ENCODE measurements around the gene TMEM179B. TPM values are rescaled to one million over a fixed set of nuclear protein-coding genes. Genes with fewer than 3 reads are reported as not detected.

TMEM179B gene
- total RNA-seq, 1 donor from 2014 or later, result 16.2 TPM

DNA sequence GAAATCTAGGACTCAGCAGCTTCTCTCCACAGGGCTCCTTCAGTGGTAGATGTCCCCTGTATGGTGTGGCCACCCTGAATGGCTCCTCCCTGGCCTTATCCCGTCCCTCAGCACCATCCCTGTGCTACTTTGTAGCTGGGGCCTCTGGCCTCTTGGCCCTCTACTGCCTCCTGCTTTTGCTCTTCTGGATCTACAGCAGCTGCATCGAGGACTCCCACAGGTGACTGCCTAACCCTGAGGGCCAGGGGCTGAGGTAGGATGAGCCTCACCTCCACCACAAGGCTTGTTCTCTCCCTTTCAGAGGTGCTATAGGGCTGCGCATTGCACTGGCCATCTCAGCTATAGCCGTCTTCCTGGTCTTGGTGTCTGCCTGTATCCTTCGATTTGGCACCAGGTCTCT, 1.8 kb downstream of the TMEM179B start:
- peak overlapping the region in 2 of 3 donors; percentile 13 to 15 for H3K4me3 ChIP-seq (ENCODE audit: low read length in 3 of 3)
- no peaks in the 10 kb centered on the region for H3K9me3 ChIP-seq (ENCODE audit: control insufficient read depth in 3 of 3, low read length in 3 of 3)
- H3K36me3 ChIP-seq (ENCODE audit: control insufficient read depth in 3 of 3, insufficient read depth in 3 of 3, low read length in 3 of 3), result peaks cover 25 to 32% (median 29%) of the 10 kb centered on the region in 3 donors
- peak overlapping the region in 1 of 3 donors; percentile 45 for H3K9ac ChIP-seq (ENCODE audit: low read depth in 1 of 3, low read length in 3 of 3)
- no peak overlapping the region for H3K27ac ChIP-seq (ENCODE audit: low read depth, low read length)
- no peaks in the 10 kb centered on the region for H3K27me3 ChIP-seq (ENCODE audit: control insufficient read depth in 3 of 3, insufficient read depth in 3 of 3, low read length in 3 of 3)
- H3K4me1 ChIP-seq (ENCODE audit: control insufficient read depth in 3 of 3, insufficient read depth in 3 of 3, low read length in 3 of 3), result peaks cover 38 to 64% (median 44%) of the 10 kb centered on the region in 3 donors

DNA sequence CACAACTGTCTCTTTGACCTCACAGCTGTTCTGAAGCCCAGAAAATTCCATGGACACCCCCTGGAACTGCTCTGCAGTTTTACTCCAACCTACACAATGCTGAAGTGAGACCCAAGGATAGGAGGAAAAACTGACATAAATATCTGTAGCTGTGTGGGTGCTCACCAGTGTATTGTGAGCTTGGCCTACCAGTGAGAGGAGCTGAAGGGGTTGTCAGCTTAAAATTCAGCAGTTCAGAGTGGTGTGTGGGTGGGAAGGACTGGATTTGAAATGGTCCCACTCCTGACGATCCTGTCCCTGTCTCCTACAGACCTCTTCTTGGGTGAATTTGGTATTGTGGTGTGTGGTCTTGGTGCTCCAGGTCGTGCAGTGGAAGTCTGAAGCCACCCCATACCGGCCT, 2.4 kb downstream of the TMEM179B start:
- Histone ChIP-seq H3K4me1 (ENCODE audit: control insufficient read depth in 3 of 3, insufficient read depth in 3 of 3, low read length in 3 of 3) (peaks cover 38 to 64% (median 44%) of the 10 kb centered on the region in 3 donors), H3K9me3 (ENCODE audit: control insufficient read depth in 3 of 3, low read length in 3 of 3) (no peaks in the 10 kb centered on the region), H3K27ac (ENCODE audit: low read depth, low read length) (no peak overlapping the region), H3K9ac (ENCODE audit: low read depth in 1 of 3, low read length in 3 of 3) (no peak overlapping the region), H3K36me3 (ENCODE audit: control insufficient read depth in 3 of 3, insufficient read depth in 3 of 3, low read length in 3 of 3) (peaks cover 31 to 38% (median 34%) of the 10 kb centered on the region in 3 donors), H3K4me3 (ENCODE audit: low read length in 3 of 3) (no peak overlapping the region), H3K27me3 (ENCODE audit: control insufficient read depth in 3 of 3, insufficient read depth in 3 of 3, low read length in 3 of 3) (no peaks in the 10 kb centered on the region)

DNA sequence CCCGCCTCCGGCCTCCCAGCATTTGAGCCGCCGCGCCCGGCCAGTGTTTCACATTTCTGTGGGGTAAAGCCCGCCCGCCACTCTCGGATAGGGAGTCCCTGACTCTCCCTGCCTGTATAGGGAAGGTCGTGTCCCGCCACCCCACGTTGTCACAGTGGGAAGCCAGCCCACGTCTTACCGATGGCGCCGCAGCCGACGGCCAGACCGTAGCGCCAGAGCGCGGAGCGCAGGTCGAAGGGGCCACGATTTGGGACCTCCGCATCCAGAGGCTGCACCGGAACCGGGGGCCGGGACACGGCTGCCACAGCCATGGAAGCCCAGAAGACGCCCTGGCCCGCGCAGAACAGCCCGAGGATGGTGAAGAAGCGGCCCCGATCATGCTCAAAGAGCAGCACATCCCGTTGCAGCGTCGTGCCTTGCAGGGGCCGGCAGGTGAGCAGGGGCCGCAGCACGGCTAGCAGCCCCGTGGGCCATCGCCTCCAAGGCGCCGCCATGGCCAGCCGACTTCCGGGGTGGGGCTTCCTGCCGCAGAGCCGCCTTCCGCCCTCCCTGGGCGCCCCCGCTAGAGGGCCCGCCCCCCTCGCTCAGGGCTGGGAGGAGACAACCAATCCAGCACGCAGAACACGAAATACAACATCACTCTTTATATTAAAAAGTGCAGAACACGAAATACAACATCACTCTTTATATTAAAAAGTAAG, 4.4 kb downstream of the TMEM179B start, which contains the start of gene TMEM223:
TSS of gene TMEM223 (minus strand) at position 506 of the 701 bp plus-strand sequence. CDS start at position 494, 12 bp downstream.
- no peaks in the 10 kb centered on the region for H3K9me3 ChIP-seq (ENCODE audit: control insufficient read depth in 3 of 3, low read length in 3 of 3)
- no peaks in the 10 kb centered on the region for H3K27me3 ChIP-seq (ENCODE audit: control insufficient read depth in 3 of 3, insufficient read depth in 3 of 3, low read length in 3 of 3)
- H3K27ac ChIP-seq (ENCODE audit: low read depth, low read length), result peak within 1 kb of the TSS; percentile 75
- H3K9ac ChIP-seq (ENCODE audit: low read depth in 1 of 3, low read length in 3 of 3), result peak within 1 kb of the TSS; percentile 85 to 97 (median 87)
- peaks cover 29 to 52% (median 36%) of the 10 kb centered on the region in 3 donors for H3K4me1 ChIP-seq (ENCODE audit: control insufficient read depth in 3 of 3, insufficient read depth in 3 of 3, low read length in 3 of 3)
- peaks cover 49 to 57% (median 54%) of the 10 kb centered on the region in 3 donors for H3K36me3 ChIP-seq (ENCODE audit: control insufficient read depth in 3 of 3, insufficient read depth in 3 of 3, low read length in 3 of 3)
- peak within 1 kb of the TSS; percentile 85 to 94 (median 91) for H3K4me3 ChIP-seq (ENCODE audit: low read length in 3 of 3)

DNA sequence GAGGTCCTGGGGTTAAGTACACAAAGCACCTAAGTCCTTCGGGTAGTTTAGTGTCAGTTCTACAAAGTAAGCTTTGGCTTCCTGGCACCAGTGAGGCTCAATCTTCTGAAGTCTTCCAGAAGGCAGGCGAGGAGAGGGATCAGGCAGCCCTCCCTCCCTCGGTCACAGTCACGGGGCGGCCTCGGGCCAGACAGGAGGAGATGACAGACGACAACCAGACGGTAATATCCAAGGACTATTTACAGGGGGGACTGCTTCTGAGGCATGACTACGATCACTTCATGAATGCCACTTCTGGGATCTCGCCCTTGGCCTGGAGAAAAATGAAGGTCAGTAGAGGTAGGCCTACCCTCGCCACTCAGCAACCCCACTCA, 5.0 kb downstream of the TMEM179B start:
- Histone ChIP-seq H3K4me3 (ENCODE audit: low read length in 3 of 3) (peak overlapping the region; percentile 85 to 94 (median 91)), H3K36me3 (ENCODE audit: control insufficient read depth in 3 of 3, insufficient read depth in 3 of 3, low read length in 3 of 3) (peaks cover 52 to 62% (median 59%) of the 10 kb centered on the region in 3 donors), H3K9me3 (ENCODE audit: control insufficient read depth in 3 of 3, low read length in 3 of 3) (no peaks in the 10 kb centered on the region), H3K9ac (ENCODE audit: low read depth in 1 of 3, low read length in 3 of 3) (peak overlapping the region; percentile 43 to 97 (median 87)), H3K27me3 (ENCODE audit: control insufficient read depth in 3 of 3, insufficient read depth in 3 of 3, low read length in 3 of 3) (no peaks in the 10 kb centered on the region), H3K27ac (ENCODE audit: low read depth, low read length) (peak overlapping the region; percentile 37), H3K4me1 (ENCODE audit: control insufficient read depth in 3 of 3, insufficient read depth in 3 of 3, low read length in 3 of 3) (peaks cover 29 to 51% (median 36%) of the 10 kb centered on the region in 3 donors)

DNA sequence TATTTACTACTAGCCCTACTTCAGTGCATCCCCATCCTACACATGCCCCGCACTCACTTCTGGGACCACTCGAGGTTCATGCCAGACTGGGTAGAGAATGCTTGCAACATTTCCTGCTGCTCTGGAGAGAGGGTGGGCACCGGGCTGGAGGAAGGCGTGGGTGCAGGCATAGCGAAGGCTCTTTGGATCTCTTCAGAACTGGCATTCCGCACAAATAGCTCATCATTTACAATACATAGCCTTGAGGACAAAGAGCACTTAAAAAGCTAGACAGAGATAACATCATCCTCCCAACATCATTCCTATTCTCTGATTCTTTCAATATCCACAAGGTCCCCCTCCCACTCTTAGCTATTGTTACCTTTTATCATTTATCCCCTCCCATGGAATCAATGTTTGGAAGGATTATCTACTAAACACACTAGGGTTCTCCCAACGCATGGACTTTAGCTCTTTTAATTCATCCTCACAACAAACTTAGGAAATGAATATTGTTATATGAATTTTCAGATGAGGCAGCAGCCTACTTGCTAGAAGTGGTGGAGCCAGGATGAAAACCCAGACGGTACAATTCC, 7.1 kb downstream of the TMEM179B start:
- Histone ChIP-seq H3K9me3 (ENCODE audit: control insufficient read depth in 3 of 3, low read length in 3 of 3) (no peaks in the 10 kb centered on the region), H3K4me1 (ENCODE audit: control insufficient read depth in 3 of 3, insufficient read depth in 3 of 3, low read length in 3 of 3) (peaks cover 15 to 31% (median 28%) of the 10 kb centered on the region in 3 donors), H3K27me3 (ENCODE audit: control insufficient read depth in 3 of 3, insufficient read depth in 3 of 3, low read length in 3 of 3) (no peaks in the 10 kb centered on the region), H3K36me3 (ENCODE audit: control insufficient read depth in 3 of 3, insufficient read depth in 3 of 3, low read length in 3 of 3) (peaks cover 60 to 73% (median 73%) of the 10 kb centered on the region in 3 donors), H3K27ac (ENCODE audit: low read depth, low read length) (no peak overlapping the region), H3K9ac (ENCODE audit: low read depth in 1 of 3, low read length in 3 of 3) (no peak overlapping the region), H3K4me3 (ENCODE audit: low read length in 3 of 3) (no peak overlapping the region)

DNA sequence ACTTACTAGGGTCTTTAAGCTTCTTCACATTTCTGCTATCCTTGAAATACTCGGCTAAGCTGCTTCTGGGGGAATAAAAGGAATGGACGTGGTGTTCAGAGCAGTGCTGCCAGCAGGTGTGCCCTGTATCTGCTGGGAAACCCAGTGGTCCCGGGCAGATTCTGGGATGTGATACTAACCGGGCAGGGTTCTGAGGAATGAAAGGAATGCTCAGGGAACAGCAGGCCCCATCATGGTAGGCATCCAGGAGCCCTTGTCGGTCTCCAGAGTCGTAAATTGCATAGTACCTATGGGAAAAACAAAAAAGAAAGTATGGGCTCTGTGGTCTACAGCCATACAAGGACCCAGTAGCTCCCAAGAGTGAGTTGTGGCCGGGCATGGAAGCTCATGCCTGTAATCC, 9.1 kb downstream of the TMEM179B start:
- Histone ChIP-seq H3K4me1 (ENCODE audit: control insufficient read depth in 3 of 3, insufficient read depth in 3 of 3, low read length in 3 of 3) (peaks cover 9 to 12% (median 12%) of the 10 kb centered on the region in 3 donors), H3K4me3 (ENCODE audit: low read length in 3 of 3) (no peak overlapping the region), H3K9me3 (ENCODE audit: control insufficient read depth in 3 of 3, low read length in 3 of 3) (no peaks in the 10 kb centered on the region), H3K36me3 (ENCODE audit: control insufficient read depth in 3 of 3, insufficient read depth in 3 of 3, low read length in 3 of 3) (peaks cover 73 to 83% (median 77%) of the 10 kb centered on the region in 3 donors), H3K27ac (ENCODE audit: low read depth, low read length) (no peak overlapping the region), H3K9ac (ENCODE audit: low read depth in 1 of 3, low read length in 3 of 3) (no peak overlapping the region), H3K27me3 (ENCODE audit: control insufficient read depth in 3 of 3, insufficient read depth in 3 of 3, low read length in 3 of 3) (no peaks in the 10 kb centered on the region)

DNA sequence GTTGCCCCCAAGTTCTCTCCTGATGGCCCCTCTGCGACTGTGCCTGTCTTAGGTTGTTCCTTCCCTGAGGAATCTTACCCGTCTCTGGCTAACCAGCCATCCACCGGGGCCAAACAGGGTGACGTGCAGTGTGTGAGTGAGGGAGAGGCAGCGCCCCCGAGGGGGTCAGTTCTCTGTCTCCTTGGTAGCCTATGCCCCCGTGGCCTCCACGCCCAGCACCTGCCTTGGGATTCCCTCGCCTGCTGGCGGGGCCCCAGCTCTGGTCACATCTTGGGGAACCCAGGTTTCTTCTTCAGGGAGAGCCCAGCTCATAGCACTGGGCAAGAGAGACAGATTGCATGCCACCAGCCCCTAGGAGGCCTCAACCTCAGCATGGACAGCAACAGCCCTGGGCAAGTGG, 12.3 kb downstream of the TMEM179B start:
- Histone ChIP-seq H3K4me1 (ENCODE audit: control insufficient read depth in 3 of 3, insufficient read depth in 3 of 3, low read length in 3 of 3) (peaks cover 10 to 13% (median 13%) of the 10 kb centered on the region in 3 donors), H3K9ac (ENCODE audit: low read depth in 1 of 3, low read length in 3 of 3) (peak overlapping the region in 1 of 3 donors; percentile 25), H3K27ac (ENCODE audit: low read depth, low read length) (no peak overlapping the region), H3K9me3 (ENCODE audit: control insufficient read depth in 3 of 3, low read length in 3 of 3) (no peaks in the 10 kb centered on the region), H3K27me3 (ENCODE audit: control insufficient read depth in 3 of 3, insufficient read depth in 3 of 3, low read length in 3 of 3) (no peaks in the 10 kb centered on the region), H3K36me3 (ENCODE audit: control insufficient read depth in 3 of 3, insufficient read depth in 3 of 3, low read length in 3 of 3) (peaks cover 78 to 87% (median 81%) of the 10 kb centered on the region in 3 donors), H3K4me3 (ENCODE audit: low read length in 3 of 3) (no peak overlapping the region)

DNA sequence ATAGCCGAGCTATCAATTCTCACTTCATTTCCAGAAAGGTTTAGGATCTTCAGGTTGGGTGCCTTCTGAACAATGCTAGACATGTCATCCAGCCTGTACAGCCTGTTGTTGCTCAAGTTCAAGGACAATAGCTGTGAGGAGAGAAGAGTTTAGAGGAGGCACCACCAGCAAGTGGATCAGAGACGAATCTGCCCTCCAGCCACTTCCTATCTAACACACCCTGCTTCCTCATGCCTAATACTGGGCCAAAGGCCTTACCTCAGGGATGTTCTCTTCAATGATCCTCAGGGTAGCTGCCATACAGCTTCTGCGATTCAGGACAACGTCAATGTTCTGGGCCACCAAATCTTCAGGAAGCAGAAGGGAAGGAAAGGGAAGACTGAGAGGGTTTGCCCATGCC, 13.9 kb downstream of the TMEM179B start:
- H3K9ac ChIP-seq (ENCODE audit: low read depth in 1 of 3, low read length in 3 of 3), result no peak overlapping the region
- peaks cover 12 to 18% (median 18%) of the 10 kb centered on the region in 3 donors for H3K4me1 ChIP-seq (ENCODE audit: control insufficient read depth in 3 of 3, insufficient read depth in 3 of 3, low read length in 3 of 3)
- H3K27ac ChIP-seq (ENCODE audit: low read depth, low read length), result no peak overlapping the region
- no peaks in the 10 kb centered on the region for H3K27me3 ChIP-seq (ENCODE audit: control insufficient read depth in 3 of 3, insufficient read depth in 3 of 3, low read length in 3 of 3)
- H3K9me3 ChIP-seq (ENCODE audit: control insufficient read depth in 3 of 3, low read length in 3 of 3), result no peaks in the 10 kb centered on the region
- peaks cover 66 to 73% (median 66%) of the 10 kb centered on the region in 3 donors for H3K36me3 ChIP-seq (ENCODE audit: control insufficient read depth in 3 of 3, insufficient read depth in 3 of 3, low read length in 3 of 3)
- no peak overlapping the region for H3K4me3 ChIP-seq (ENCODE audit: low read length in 3 of 3)

DNA sequence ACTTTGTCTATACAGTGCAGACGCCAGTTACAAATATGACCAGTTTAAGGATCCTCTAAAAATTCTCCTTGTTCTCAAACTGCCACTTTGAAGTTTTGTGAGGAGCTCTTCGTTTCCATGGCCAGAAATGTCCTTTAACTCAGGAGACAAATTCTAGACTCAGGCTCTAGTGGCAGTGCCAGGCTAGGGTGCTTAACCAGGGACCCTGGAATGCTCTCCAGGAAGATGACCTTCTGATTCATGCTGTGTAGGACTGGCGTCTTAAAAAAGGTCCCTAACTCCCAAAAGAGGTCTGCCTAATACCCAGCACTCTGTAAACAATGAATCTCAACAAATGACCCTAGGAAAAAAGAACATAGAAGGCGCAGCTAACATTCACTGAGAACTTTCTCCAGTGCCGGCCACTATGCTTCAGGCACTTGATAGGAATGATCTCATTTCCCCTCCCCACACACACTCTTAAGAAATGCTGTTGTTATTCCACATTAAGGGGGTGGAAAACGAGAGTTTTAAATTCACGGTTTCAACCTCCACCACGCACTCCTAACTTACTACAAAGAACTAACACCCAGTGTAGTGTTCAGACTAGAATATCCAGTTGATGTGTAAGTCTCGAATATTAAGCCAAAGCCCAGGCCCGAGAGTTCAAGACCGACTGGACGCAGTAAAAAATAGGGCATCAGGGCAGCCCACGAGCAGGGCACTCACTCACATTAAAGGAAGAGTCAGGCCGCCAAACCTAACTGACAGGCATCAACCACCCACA, 17.3 kb downstream of the TMEM179B start:
- Histone ChIP-seq H3K9ac (ENCODE audit: low read depth in 1 of 3, low read length in 3 of 3) (peak overlapping the region; percentile 95 to 96 (median 96)), H3K9me3 (ENCODE audit: control insufficient read depth in 3 of 3, low read length in 3 of 3) (no peaks in the 10 kb centered on the region), H3K4me1 (ENCODE audit: control insufficient read depth in 3 of 3, insufficient read depth in 3 of 3, low read length in 3 of 3) (peaks cover 22 to 28% (median 26%) of the 10 kb centered on the region in 3 donors), H3K4me3 (ENCODE audit: low read length in 3 of 3) (peak overlapping the region; percentile 88 to 94 (median 89)), H3K27ac (ENCODE audit: low read depth, low read length) (peak overlapping the region; percentile 97), H3K27me3 (ENCODE audit: control insufficient read depth in 3 of 3, insufficient read depth in 3 of 3, low read length in 3 of 3) (no peaks in the 10 kb centered on the region), H3K36me3 (ENCODE audit: control insufficient read depth in 3 of 3, insufficient read depth in 3 of 3, low read length in 3 of 3) (peaks cover 36 to 40% (median 39%) of the 10 kb centered on the region in 3 donors)
